Stimulated activated CD8-positive, alpha-beta memory T cell treated with anti-CD3 and anti-CD28 coated beads, Interleukin-15, amount 100 ng/mL, for 48 hours (primary cell): ENCODE results near the gene EXOC6B.
"Not testable (repeated sequence)": the region's sequence is repeated elsewhere in the genome, so short reads cannot be mapped to it uniquely, and the experiment has no call there.

Experiments
- DNase-seq, 2 donors: peaks; one replicate each; pipeline ENCODE4 v3.0.0-alpha.2; 2020; ENCODE audit warnings: low read depth in 2 of 2

Gene EXOC6B

DNA sequence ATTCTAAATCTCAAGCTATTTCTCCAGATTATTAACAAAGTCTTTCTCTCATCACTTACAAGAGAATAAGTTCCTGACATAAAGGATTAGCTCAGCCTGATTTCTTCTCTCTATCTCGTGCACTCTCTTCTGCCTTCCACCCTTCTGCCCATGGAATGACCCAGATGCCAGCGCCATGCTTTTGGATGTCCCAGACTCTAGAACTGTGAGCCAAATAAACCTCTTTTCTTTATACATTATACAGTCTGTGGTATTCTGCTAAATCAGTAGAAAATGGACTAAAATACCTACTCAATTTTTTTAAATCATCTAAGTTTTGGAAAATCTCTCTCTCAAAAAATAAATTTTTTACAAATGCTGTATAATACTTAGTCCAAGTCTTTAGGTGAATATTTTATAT lies 218.6 kb downstream of the EXOC6B start:
- DNase-seq: no peak

DNA sequence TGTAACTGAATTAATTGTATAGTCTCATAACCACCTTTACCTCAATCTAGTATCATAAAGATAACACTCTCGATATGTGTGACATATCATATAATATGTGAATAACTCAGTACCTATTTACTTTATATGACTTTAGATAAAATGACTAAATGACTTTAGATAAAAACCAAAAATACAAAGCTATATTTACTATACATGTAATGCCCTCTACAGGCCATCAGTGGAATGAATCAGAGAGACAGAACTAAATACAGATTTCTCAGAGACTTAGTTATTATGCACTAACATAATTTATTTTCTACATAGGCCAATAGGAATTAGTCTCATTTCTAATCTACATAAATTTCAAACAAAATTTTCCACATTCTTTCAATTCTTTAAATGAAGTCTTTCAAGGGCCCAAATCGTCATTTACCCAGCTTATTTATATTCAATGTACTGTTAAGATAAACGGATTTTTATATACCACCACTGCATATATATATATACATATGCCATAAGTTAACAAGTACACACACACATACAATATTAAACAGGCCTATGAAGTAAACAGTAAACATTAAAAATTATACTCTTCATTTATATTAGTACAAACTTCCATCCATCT lies 219.9 kb downstream of the EXOC6B start:
- no peak for DNase-seq

DNA sequence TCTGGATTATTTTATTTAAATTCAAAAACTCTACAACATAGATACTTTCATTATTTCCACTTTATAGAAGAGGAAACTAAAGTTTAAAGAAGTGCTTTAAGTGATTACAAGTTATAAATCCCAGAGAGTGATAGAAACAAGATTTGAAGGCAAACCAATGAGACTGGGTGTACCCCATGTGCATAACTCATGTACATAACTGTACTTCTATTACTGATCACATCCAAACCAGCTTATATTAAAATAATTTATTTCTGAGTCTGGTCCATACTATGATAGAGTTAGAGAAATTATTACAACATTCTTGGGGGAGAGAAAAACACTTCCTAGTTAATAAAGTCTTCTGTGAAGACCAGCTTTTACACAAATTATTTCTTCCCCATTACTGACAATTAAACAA lies 221.4 kb downstream of the EXOC6B start:
- no peak for DNase-seq

DNA sequence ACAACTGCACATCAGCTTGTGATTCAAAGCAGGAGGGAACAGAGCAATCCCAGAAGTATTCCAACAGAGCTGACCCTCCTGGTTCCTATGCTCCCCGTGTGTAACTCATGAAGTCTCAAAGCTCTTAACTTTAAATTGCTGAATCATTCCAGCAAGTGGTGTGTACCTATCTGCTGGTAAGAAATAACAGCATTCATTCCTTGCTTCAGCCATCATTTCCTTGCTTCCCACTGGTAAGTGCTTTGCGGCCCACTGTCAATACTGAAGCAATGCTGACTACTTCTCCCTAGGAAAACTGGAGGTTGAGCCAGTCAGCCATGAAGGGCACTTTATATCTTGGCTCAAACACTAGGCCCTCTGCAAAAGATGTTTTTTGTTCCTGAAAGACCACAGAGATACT lies 222.4 kb downstream of the EXOC6B start:
- no peak for DNase-seq

DNA sequence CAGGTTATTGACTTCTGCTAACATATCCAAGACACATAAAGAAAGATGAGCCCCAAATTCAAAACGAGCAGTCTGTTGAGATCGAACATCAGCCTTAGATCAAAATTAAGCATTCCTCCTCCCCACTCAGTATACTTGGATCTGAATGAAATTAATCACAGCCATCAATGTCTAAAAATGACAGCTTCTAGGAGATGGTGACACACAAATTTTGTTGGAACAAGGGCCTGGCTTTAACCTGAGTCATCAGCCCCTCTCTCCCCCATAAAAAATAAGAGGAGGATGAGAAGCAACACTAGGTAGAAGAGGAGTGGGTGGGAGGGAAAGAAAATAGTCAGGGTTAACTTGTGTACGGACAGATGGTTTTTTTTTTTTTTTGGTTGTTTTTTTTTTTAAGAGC lies 223.1 kb downstream of the EXOC6B start:
- no peak for DNase-seq

DNA sequence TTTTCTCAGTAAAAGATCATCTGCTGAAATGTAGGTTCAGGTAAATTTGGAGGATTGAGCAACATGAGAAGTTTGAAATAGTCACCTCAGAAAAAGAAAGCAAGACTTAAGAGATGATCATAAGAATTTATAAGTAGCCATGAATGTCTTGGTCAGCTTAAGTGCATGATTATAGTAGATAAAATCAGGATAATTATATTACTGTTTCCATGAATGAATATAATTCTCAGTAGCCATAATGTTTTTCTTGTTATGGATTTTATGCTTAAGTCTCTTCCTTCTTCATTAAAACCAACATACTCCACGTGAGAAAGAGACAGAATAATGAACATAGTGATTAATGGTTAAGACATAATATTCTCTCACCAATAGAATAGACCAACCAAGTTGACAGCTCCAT lies 223.7 kb downstream of the EXOC6B start:
- DNase-seq: no peak

DNA sequence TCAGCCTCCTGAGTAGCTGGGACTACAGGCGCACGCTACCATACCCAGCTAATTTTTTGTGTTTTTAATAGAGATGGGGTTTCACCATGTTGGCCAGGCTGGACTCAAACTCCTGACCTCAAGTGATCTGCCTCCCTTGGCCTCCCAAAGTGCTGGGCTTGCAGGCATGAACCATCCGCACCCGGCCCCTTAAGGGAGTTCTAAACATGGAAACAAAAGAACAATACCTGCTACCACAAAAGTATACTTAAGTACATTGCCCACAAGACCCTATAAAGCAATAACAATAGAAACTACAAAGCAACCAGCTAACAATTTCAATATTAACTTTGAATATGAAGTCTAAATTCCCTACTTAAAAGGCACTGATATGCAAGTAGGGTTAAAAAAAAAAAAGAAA lies 242.0 kb downstream of the EXOC6B start:
- not testable (repeated sequence) for DNase-seq

DNA sequence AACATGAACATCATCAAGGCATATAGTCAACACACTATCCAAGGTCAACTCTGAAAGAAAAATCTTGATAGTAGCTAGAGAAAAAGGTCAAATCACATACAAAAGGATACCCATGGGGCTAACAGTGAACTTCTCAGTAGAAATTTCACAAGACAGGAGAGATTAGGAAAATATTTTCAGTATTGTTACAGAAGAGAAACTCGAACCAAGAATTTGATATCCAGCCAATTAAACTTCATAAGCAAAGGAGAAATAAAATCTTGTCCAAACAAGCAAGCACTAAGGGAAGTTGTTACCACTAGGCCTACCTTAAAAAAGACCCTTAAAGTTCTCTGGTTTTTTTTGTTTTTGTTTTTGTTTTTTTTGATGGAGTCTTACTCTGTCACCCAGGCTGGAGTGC lies 242.5 kb downstream of the EXOC6B start:
- no peak for DNase-seq

DNA sequence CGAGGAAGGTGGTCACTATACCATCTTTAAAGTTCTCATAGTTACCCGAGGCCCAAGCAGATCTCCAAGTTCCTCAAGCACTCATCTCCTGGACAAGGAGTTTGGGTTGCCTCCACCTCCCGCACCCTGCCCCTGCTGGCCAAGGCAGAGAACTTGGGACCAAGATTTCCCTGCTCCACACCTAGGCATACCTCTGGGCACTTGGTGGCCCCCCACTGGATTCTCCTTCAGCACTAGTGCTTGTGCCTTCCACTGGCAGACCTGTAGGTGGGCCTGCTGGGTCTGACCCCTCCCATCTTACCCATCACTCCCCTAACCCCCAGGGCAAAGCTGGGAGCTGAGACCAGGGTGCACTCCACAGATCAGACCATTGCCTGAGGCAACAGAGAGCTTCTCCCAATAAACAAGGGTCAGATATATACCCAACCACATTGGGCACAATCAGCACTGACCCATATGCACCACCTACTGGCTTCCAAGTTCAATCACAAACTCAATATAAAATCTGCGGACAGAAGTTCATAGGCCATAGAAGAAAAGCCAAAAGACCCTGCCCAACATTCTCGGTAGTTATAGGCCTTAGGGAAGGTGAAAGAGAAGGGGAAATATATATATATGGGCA lies 244.2 kb downstream of the EXOC6B start:
- no peak for DNase-seq

DNA sequence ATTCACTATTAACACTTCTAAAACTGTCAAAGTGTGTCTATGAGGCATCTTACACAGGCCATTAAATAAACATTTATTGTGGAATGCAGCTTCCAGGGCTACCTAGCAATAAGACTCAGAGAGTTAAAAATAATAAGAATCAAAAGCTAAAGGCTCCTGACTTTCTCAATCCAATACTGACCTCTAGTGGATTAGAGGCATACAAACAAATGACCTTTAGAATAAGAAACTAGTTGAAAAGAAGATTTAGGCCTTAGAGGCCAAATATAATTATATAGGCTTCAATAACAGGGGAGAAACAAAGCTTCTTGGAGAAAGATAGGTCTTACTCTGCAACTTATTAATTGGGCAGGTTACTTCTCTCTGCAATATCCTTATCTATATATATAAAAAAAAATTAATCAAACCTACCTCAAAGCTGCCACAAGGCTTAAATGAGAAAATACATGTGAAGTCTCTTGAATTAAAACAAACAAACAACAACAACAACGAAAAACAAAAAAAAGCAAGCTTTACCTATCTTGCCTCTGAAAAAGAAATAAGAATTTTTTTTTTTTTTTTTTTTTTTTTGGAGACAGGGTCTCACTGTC lies 246.1 kb downstream of the EXOC6B start:
- DNase-seq: no peak

DNA sequence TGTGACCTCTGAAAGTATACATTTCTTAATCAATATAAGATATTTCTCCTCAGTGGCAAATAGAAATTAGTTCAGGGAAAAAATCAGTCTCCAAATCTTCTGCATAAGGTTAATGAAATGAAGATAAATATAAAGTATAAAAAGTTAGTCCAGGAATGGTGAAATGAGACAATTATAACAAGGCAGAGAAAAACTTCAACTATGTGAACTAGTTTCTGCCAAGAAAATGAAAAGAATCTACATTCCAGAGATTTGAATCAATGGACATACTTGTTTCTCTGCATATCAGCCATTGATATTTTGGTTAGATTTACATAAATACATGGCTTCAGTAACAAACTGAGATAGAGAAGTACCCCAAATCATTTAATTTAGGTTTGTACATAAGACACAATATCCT lies 249.0 kb downstream of the EXOC6B start:
- DNase-seq: no peak

DNA sequence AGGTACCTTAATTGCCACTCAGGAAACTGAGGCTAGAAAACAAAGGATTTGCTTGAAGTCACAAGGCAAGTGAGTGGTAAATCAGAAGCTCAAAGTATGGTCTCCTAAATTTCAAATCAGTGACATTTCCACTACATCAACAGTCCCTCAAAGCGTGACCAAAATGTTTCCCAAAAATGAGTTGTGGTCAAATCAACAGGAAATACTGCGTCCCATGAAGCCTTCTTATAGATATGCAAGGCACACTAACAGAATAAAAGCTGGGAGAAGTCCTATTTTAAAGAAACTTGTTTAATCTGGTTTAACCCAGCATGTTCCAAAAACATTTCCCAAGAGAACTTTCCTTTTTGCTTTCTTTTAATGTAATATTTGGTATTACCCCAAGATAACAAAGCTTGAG lies 249.4 kb downstream of the EXOC6B start:
- no peak for DNase-seq

DNA sequence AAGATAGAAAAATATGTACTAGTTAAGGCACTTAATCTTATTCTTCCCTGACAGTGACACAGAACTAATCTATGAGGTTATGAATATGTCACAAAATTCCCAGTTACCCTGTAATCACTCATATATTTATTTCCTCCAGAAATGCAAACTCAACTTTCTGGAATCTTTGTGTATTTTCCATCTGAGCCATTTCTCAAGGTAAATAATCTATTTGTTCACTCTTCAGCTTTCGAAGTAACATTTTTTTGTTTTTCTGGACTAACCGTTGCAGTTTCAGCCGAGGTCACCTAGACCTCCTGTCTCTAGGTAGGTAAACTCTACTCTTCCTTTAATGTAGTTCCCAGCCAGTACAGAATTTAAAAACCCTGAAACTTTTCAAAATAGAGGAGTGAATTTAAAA lies 250.9 kb downstream of the EXOC6B start:
- DNase-seq: no peak

DNA sequence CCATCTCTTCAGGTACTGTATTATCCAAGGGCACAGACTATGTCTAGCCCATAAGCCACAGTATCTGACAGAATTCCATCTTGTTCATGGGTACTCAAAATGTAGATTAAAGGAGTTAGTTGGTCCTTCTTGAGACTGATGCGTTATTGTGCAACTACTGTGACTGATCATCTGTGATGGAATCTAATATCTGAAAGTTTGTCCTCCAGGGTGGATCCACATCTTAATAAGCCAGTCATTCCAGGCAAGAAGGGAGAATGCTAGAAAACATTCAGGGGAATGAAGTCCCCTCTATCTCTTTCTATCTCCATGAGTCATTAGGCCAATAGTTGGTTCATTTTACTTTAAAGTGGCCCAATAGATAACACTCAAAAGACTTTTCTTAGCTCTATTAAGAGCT lies 252.6 kb downstream of the EXOC6B start:
- DNase-seq: no peak

DNA sequence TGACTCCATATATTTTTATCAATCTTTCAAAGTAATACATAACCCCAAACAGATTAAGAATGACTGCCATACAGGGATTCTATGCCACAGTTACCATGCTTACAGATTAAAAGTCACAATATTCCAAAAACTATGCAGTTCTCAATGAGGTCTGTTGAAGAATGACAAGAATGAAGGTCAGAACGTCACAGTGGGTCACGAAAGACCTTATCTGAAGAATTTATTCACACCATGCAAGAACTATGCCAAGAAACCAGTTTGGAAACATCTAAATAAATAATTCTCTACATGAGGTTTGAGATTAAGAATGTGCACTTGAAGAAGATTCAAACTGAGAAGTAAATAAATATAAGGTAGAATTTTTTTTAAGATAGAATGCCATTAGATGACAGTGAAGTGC lies 253.3 kb downstream of the EXOC6B start:
- DNase-seq: no peak

DNA sequence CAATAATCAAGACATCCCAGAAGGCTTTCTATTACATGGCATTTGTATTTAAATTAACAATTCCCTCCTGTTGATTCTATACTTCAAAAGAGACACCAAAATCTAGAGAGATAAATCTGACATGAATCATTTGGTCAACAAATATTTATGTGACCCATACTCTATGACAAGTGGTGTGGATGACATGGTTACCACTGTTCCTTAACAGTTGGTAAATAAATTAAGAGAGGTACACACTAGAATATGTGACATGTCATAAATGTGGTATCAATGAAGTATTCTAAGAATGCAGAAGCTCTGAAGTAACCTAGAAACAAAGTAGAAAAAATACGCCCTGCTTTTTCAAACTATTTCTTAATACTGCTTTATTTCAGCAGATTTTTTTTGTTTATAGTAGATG lies 255.4 kb downstream of the EXOC6B start:
- DNase-seq: no peak

DNA sequence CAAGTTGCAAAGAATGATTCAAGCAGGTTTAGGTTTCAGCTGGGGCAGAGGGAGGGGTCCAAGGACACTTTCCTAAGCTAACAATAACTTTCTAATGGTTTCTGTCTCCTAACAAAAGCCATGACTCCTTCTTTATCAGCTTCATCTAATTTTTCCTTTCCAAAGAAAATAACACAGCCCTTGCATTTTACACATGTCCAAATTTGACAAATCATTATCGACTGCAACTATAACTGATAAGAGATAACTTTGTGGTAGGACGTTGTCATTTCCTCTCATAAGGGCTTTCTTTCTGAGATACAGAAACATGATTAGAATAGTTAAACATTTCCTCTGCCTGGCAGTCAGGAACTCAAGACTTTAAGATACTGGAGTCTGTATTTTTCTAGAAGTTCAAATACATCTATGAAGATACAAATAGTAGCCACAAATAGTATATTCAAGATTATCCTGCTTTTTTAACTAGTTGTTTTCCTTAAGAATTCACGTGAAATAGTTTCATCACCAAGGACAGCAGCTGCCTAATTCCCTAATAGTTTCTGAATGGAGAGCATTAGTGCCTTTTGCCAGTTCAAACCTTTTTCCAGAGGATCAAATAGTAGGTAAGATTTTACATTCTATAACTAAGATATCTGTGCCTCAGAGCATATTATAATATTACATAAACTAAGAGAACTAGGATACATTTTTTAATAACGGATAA lies 263.2 kb downstream of the EXOC6B start:
- no peak for DNase-seq

DNA sequence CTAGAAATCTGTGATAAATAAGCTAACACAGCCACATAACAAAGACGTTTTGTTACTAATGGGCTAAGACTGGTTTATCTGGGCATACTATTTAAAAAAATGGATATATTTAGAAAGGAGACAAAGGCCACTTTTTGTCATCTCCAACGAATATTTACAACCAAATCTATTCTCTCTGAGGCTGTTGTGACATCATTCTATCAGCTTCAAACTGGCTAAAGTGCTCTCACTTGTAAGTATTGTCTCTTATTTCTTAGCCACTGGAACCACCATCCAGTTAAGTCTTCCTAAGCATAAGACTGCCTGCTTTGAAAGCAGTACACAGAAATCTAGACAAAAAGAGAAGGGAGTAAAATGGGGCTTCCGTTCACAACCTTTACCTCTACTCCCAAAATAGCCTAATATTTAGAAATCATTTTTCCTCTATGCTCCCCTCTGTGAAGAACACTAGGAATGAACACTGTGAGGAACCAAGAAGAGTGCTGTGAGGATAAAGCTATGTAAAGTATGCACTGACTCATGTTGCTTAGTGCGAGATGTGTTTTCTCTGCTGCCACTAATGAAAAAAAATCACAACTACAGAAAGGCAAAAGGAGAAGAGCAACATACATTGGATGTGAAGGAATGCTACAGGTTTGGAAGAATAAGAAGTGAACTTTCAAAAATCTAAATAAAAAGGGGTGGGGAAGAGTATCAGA lies 264.1 kb downstream of the EXOC6B start:
- DNase-seq: no peak

DNA sequence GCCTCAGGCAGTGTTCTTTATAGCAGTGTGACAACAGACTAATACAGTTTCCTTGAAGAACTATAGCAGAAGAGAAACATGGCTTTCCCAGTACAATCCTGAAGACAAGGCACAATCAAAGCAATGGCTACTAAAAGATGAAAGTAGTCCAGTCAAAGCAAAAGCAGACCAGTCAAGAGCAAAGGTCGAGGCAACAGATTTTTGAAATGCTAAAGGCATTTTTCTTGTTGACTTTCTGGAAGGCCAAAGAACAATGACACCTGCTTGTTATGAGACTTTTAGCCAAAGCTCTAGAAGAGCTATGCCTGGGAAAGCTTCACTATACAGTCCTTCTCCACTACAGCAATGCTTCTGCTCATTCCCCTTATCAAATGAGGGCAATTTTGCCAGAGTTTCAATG lies 269.9 kb downstream of the EXOC6B start:
- no peak for DNase-seq

DNA sequence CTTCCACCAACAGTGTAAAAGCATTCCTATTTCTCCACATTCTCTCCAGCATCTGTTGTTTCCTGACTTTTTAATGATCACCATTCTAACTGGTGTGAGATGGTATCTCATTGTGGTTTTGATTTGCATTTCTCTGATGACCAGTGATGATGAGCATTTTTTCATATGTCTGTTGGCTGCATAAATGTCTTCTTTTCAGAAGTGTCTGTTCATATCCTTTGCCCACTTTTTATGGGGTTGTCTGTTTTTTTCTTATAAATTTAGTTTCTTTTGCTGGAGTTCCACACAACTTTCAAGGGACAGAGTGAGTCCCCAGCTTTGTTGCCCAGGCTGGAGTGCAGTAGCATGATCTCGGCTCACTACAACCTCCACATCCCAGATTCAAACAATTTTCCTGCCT lies 270.5 kb downstream of the EXOC6B start:
- DNase-seq: not testable (repeated sequence)

DNA sequence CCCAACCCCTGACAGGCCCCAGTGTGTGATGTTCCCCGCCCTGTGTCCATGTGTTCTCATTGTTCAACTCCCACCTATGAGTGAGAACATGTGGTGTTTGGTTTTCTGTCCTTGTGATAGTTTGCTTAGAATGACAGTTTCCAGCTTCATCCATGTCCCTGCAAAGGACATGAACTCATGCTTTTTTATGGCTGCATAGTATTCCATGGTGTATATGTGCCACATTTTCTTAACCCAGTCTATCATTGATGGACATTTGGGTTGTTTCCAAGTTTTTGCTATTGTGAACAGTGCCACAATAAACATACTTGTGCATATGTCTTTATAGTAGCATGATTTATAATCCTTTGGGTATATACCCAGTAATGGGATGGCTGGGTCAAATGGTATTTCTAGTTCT lies 270.9 kb downstream of the EXOC6B start:
- DNase-seq: not testable (repeated sequence)

DNA sequence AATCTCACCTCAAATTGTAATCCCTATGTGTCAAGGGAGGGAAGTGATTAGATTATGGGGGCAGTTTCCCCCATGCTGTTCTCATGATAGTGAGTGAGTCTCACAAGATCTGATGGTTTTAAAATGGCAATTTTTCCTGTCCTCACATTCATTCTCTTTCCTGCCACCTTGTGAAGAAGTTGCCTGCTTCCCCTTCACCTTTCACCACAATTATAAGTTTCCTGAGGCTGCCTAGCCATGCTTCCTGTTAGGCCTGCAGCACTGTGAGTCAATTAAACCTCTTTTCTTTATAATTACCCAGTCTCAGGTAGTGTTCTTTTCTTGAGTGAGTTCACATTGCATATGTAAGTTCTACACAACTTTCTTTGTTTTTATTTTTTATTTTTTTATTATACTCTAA lies 271.5 kb downstream of the EXOC6B start:
- no peak for DNase-seq
